Measurements from ENCODE around the gene KLRC2.
"Not testable (repeated sequence)": the region's sequence is repeated elsewhere in the genome, so short reads cannot be mapped to it uniquely, and the experiment has no call there.

KLRC2 gene

GRCh38 chr12:10435816-10436215 lies at the start of gene KLRC2:
TSS of gene KLRC2 (minus strand) at chr12:10436010. CDS start at chr12:10435986, 24 bp downstream.
- not testable (repeated sequence) for DNase-seq

GRCh38 chr12:10481901-10482300 lies 46.1 kb upstream of the KLRC2 start:
- not testable (repeated sequence) for DNase-seq

GRCh38 chr12:10472808-10473207 lies 37.0 kb upstream of the KLRC2 start:
- not testable (repeated sequence) for DNase-seq

- no peak for DNase-seq
These were observed 33.9 kb upstream of the KLRC2 start for GRCh38 chr12:10469701-10470100.

- DNase-seq = no peak
These were observed 30.5 kb upstream of the KLRC2 start for GRCh38 chr12:10466311-10466710.

GRCh38 chr12:10457760-10458159 lies 21.9 kb upstream of the KLRC2 start:
- DNase-seq = no peak

- DNase-seq = no peak
These were observed 21.0 kb upstream of the KLRC2 start for GRCh38 chr12:10456856-10457255.

- DNase-seq = no peak
These were observed 20.0 kb upstream of the KLRC2 start for GRCh38 chr12:10455766-10456165.

GRCh38 chr12:10454531-10454930 lies 18.7 kb upstream of the KLRC2 start:
- no peak for DNase-seq

GRCh38 chr12:10453156-10453555 lies 17.3 kb upstream of the KLRC2 start, which contains the start of gene KLRC1:
TSS of gene KLRC1 (minus strand) at chr12:10453377. CDS start at chr12:10451156, 2,221 bp downstream.
- DNase-seq = no peak

- no peak for DNase-seq
These were observed 12.4 kb upstream of the KLRC2 start for GRCh38 chr12:10448236-10448635.

- not testable (repeated sequence) for DNase-seq
These were observed 10.2 kb upstream of the KLRC2 start for GRCh38 chr12:10446052-10446451.

GRCh38 chr12:10441144-10441543 lies 5.3 kb upstream of the KLRC2 start:
- not testable (repeated sequence) for DNase-seq

- DNase-seq = not testable (repeated sequence)
These were observed 3.9 kb upstream of the KLRC2 start for GRCh38 chr12:10439608-10440274.

- DNase-seq = not testable (repeated sequence)
These were observed 1.8 kb upstream of the KLRC2 start for GRCh38 chr12:10437601-10438000.

- DNase-seq = not testable (repeated sequence)
These were observed 5.2 kb downstream of the KLRC2 start for GRCh38 chr12:10430623-10431022.

GRCh38 chr12:10425938-10426337 lies 9.9 kb downstream of the KLRC2 start:
- DNase-seq = not testable (repeated sequence)

- not testable (repeated sequence) for DNase-seq
These were observed 11.4 kb downstream of the KLRC2 start for GRCh38 chr12:10424260-10424899.

- DNase-seq = not testable (repeated sequence)
These were observed 13.7 kb downstream of the KLRC2 start for GRCh38 chr12:10422159-10422558.

- not testable (repeated sequence) for DNase-seq
These were observed 15.5 kb downstream of the KLRC2 start, which contains the start of gene KLRC3 for GRCh38 chr12:10420334-10420733. TSS of gene KLRC3 (minus strand) at chr12:10420595. CDS start at chr12:10420550, 45 bp downstream.

GRCh38 chr12:10409392-10409791 lies 26.4 kb downstream of the KLRC2 start, which contains the start of gene KLRC4:
TSS of gene KLRC4 (minus strand) at chr12:10409757. CDS start at chr12:10409575, 182 bp downstream.
- DNase-seq = no peak

GRCh38 chr12:10408842-10409241 lies 27.0 kb downstream of the KLRC2 start:
- no peak for DNase-seq

- DNase-seq = no peak
These were observed 29.1 kb downstream of the KLRC2 start for GRCh38 chr12:10406725-10407124.

GRCh38 chr12:10405294-10405693 lies 30.5 kb downstream of the KLRC2 start:
- no peak for DNase-seq
